ENCODE measurements around the gene MR1. TPM values are rescaled to one million over a fixed set of nuclear protein-coding genes. Genes with fewer than 3 reads are reported as not detected.
A peak's percentile ranks its signal among the peaks of the same experiment; 100 is the strongest.

The MR1 gene
- total and polyA plus RNA-seq, 9 of the 15 experiments (the other 6 are each of a cell fraction or from before 2014, with no cell fraction given) = 9.7 to 21.7 (median 15.6) TPM

- peak; percentile 48; the same call in 1 of the 2 replicates for TF ChIP-seq GATAD2B (IDR thresholded peaks at IDR 0.05; ENCODE audit: borderline replicate concordance)
- TF ChIP-seq ZNF184 (CRISPR knock-in tag; IDR thresholded peaks at IDR 0.05) = no peak
- peak; percentile 11 for TF ChIP-seq NUFIP1 (IDR thresholded peaks at IDR 0.05; ENCODE audit: partially characterized antibody)
- no peak for TF ChIP-seq ZNF146 (CRISPR knock-in tag; IDR thresholded peaks at IDR 0.05; ENCODE audit: unreplicated experiment)
- peak; percentile 85 for TF ChIP-seq BCOR (IDR thresholded peaks at IDR 0.05)
- no peak for TF ChIP-seq MCM3 (IDR thresholded peaks at IDR 0.05)
- peak; percentile 49; the same call in 1 of the 2 replicates for TF ChIP-seq HDAC2 (IDR thresholded peaks at IDR 0.05)
- TF ChIP-seq ZNF23 (CRISPR knock-in tag; IDR thresholded peaks at IDR 0.05) = no peak
- TF ChIP-seq GTF2E2 (tag; IDR thresholded peaks at IDR 0.05) = peak; percentile 99
- TF ChIP-seq BCL6 (CRISPR knock-in tag; IDR thresholded peaks at IDR 0.05) = no peak
- peak; percentile 28 to 29; a peak in 3 of 4 replicates for TF ChIP-seq RAD21 (CRISPR knock-in tag; conservative IDR thresholded peaks at IDR 0.05 in 1 of 2, IDR thresholded peaks at IDR 0.05 in 1 of 2)
- TF ChIP-seq, protein P1, sequence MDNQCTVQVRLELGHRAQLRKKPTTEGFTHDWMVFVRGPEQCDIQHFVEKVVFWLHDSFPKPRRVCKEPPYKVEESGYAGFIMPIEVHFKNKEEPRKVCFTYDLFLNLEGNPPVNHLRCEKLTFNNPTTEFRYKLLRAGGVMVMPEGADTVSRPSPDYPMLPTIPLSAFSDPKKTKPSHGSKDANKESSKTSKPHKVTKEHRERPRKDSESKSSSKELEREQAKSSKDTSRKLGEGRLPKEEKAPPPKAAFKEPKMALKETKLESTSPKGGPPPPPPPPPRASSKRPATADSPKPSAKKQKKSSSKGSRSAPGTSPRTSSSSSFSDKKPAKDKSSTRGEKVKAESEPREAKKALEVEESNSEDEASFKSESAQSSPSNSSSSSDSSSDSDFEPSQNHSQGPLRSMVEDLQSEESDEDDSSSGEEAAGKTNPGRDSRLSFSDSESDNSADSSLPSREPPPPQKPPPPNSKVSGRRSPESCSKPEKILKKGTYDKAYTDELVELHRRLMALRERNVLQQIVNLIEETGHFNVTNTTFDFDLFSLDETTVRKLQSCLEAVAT (IDR thresholded peaks at IDR 0.05) = peak; percentile 83 to 92
- no peak for TF ChIP-seq CHD7 (IDR thresholded peaks at IDR 0.05; ENCODE audit: low read depth, low read length)
- TF ChIP-seq, protein P2, sequence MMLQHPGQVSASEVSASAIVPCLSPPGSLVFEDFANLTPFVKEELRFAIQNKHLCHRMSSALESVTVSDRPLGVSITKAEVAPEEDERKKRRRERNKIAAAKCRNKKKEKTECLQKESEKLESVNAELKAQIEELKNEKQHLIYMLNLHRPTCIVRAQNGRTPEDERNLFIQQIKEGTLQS (IDR thresholded peaks at IDR 0.05) = peak; percentile 27; the same call in 1 of the 2 replicates
- TF ChIP-seq, protein P2 (CRISPR knock-in tag; conservative IDR thresholded peaks at IDR 0.05) = peak; percentile 98
Observed at GRCh38 chr1:181088079-181089016, 54.6 kb downstream of the MR1 start, which contains the start of gene IER5 (continued).
